Fibroblast of villous mesenchyme (primary cell): ENCODE results near the gene EP400. TPM values are rescaled to one million over a fixed set of nuclear protein-coding genes. Genes with fewer than 3 reads are reported as not detected.

Experiments used
- DNase-seq: peaks from one replicate; pipeline ENCODE4 v3.0.0-alpha.2; 2010; ENCODE audit warnings: low read depth
- H3K4me3 ChIP-seq: 2 replicates; pipeline ENCODE4 v1.5.1; 2011; ENCODE audit warnings: low read depth, mild to moderate bottlenecking, low read length
- CTCF ChIP-seq: IDR thresholded peaks from 2 replicates; pipeline ENCODE4 v1.5.1; 2012; ENCODE audit warnings: low read depth, mild to moderate bottlenecking, low read length; ENCODE audit not compliant: insufficient read depth
- total RNA-seq: library from RNA; depleted of rRNA; stranded (reverse); fragments of >200 nt; gene quantifications from 2 replicates; pipeline ENCODE4 v1.2.3, GENCODE V29; 2012

The EP400 gene
- total RNA-seq, 1 donor = 13.0 TPM

GRCh38 chr12:132036063-132036683 is 86.4 kb downstream of the EP400 start:
- no peak overlapping the region for H3K4me3 ChIP-seq
- no peak for DNase-seq
- TF ChIP-seq CTCF = no peak

- H3K4me3 ChIP-seq = no peak overlapping the region
- no peak for TF ChIP-seq CTCF
- no peak for DNase-seq
Measured at GRCh38 chr12:132040906-132041606, 91.3 kb downstream of the EP400 start.

- TF ChIP-seq CTCF = no peak
- no peak for DNase-seq
- no peak overlapping the region for H3K4me3 ChIP-seq
Measured at GRCh38 chr12:132043216-132043615, 93.5 kb downstream of the EP400 start.

GRCh38 chr12:132043770-132044467 is 94.2 kb downstream of the EP400 start:
- H3K4me3 ChIP-seq = no peak overlapping the region
- DNase-seq = no peak
- no peak for TF ChIP-seq CTCF

GRCh38 chr12:132044661-132045412 is 95.1 kb downstream of the EP400 start:
- TF ChIP-seq CTCF = no peak
- DNase-seq = no peak

GRCh38 chr12:132045751-132046150 is 96.0 kb downstream of the EP400 start:
- DNase-seq = no peak
- H3K4me3 ChIP-seq = no peak overlapping the region
- TF ChIP-seq CTCF = no peak

More at GRCh38 chr12:132044661-132045412, 95.1 kb downstream of the EP400 start:
- H3K4me3 ChIP-seq = no peak overlapping the region
